Retinal pigment epithelial cell (primary cell): ENCODE data around the gene RIC8B.
"Not testable (repeated sequence)": the region's sequence is repeated elsewhere in the genome, so short reads cannot be mapped to it uniquely, and the experiment has no call there.

ENCODE experiments used
- DNase-seq: peaks from one replicate; pipeline ENCODE4 v3.0.0-alpha.2; 2010; ENCODE audit warnings: low read depth
- H3K4me3 ChIP-seq: 2 replicates; pipeline ENCODE4 v1.5.1; 2011; ENCODE audit warnings: mild to moderate bottlenecking, low read length, control low read depth, moderate library complexity
- CTCF ChIP-seq: conservative IDR thresholded peaks from 2 replicates; pipeline ENCODE4 v1.5.1; 2011; ENCODE audit warnings: low read depth, low read length, control low read depth, inconsistent platforms

RIC8B gene

DNA sequence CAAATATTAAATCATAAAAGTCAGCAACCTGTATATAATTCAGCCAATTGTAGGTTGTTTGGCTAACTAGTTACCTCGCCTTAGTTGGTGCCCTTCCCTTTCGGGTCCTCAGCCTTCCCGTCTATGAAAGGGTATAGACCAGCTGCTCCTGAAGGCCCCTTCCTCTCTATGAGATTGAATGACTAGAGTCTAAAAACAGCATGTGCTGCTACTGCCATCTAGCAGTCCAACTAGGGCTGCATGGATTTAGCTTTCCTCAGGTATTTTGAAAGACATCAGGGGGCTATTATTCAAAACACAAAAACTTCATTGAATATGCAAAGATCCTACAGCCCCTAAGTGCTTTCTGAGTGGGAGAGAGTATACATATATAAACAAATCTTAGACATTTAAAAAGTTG lies 144.3 kb downstream of the RIC8B start:
- H3K4me3 ChIP-seq: no peak overlapping the region
- TF ChIP-seq CTCF: peak; percentile 81
- DNase-seq: no peak

DNA sequence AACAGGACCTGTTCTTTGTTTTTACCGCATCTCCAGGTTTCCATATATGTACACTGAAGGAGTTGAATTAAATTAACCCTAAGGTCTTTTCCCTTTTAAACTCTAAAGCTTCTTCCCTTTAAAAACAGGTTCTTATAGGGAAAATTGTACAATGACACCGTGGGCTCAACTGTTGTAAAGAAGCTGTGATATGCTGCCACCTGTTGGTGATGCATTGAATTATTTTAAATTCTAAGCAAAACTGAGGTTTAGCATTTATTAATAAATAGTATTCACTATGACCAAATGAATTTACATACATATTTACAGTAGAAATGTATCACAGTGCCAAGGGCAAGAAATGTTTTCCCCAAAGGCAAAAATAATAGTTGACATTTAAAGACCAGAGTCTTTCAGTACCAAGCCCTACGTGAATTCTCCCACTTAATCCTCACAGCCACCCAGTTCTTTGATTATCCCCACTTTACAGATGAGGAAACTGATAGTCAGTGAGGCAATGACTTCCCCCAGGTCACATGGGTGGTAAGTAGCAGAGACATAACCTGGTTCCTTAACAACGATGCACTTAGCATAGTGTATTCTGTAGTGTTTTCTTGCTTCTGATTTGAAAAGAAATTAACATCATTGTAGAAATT lies 145.5 kb downstream of the RIC8B start:
- H3K4me3 ChIP-seq: no peak overlapping the region
- DNase-seq: no peak
- TF ChIP-seq CTCF: peak; percentile 68

DNA sequence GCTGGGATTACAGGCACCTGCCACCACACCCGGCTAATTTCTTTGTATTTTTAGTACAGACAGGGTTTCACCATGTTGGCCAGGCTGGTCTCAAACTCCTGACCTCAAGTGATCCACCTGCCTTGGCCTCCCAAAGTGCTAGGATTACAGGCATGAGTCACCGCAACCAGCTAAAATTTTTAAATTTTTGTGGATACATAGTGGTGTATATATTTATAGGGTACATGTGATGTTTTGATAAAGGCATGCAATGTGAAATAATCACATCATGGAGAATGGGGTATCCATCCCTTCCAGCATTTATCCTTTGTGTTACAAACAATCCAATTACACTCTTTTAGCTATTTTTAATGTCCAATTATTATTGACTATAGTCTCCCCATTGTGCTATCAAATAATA lies 147.5 kb downstream of the RIC8B start:
- not testable (repeated sequence) for H3K4me3 ChIP-seq, DNase-seq

GRCh38 chr12:106923594-106923993 lies 149.1 kb downstream of the RIC8B start:
- not testable (repeated sequence) for H3K4me3 ChIP-seq, DNase-seq

DNA sequence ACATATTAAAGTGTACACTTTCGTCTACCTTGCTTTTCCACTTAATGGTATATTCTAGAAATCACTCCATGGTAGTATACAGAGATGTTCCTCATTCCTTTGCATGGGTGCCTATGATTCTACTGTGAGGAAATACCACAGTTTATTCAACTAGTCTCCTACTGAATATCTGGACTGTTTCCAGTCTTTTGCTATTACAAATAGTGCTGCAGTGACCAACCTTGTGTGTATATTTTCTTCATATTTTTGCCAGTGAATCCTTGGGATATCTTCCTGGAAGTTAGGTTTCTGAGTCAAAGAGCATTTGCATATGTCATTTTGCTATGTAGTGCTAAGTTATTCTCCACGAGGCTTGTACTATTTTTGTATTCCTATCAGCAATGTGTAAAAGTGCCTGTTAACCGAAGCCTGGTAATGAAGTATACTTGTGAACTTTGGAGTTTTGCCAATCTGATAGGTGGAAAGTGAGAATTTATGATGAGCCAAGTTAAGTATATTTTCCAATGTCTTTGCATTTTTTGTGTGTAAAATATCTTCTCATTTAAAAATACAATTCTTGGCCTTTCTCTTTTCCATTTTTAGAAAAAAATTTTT lies 149.9 kb downstream of the RIC8B start:
- H3K4me3 ChIP-seq: no peak overlapping the region
- TF ChIP-seq CTCF: no peak
- no peak for DNase-seq

DNA sequence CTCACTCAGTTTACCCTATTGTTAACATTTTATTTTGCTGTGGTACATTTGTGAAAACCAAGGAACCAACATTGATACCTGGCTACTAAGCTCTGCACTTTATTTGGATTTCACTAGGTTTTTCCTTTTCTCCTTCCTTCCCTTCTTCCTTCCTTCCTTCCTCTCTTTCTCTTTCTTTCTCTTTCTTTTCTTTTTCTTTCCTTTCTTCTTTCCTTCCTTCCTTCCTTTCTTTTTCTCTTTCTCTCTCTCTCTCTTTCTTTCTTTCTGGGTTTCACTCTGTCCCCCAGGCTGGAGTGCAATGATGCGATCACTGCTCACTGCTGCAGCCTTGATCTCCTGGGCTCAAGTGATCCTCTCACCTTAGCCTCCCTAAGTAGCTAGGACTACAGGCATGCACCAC lies 152.2 kb downstream of the RIC8B start:
- DNase-seq: no peak
- H3K4me3 ChIP-seq: no peak overlapping the region
- no peak for TF ChIP-seq CTCF

GRCh38 chr12:106934277-106934676 lies 159.8 kb downstream of the RIC8B start:
- H3K4me3 ChIP-seq: no peak overlapping the region
- no peak for DNase-seq
- no peak for TF ChIP-seq CTCF
